CD4-positive, alpha-beta T cell treated with Interleukin-15 for 4 hours (primary cell): Measurements from ENCODE around the gene NGDN.
A peak's percentile ranks its signal among the peaks of the same experiment; 100 is the strongest.
"Not testable (repeated sequence)": the region's sequence is repeated elsewhere in the genome, so short reads cannot be mapped to it uniquely, and the experiment has no call there.

Source experiments
- DNase-seq: peaks from one replicate; pipeline ENCODE4 v3.0.0-alpha.2; 2020; ENCODE audit warnings: low spot score

The NGDN gene

DNA sequence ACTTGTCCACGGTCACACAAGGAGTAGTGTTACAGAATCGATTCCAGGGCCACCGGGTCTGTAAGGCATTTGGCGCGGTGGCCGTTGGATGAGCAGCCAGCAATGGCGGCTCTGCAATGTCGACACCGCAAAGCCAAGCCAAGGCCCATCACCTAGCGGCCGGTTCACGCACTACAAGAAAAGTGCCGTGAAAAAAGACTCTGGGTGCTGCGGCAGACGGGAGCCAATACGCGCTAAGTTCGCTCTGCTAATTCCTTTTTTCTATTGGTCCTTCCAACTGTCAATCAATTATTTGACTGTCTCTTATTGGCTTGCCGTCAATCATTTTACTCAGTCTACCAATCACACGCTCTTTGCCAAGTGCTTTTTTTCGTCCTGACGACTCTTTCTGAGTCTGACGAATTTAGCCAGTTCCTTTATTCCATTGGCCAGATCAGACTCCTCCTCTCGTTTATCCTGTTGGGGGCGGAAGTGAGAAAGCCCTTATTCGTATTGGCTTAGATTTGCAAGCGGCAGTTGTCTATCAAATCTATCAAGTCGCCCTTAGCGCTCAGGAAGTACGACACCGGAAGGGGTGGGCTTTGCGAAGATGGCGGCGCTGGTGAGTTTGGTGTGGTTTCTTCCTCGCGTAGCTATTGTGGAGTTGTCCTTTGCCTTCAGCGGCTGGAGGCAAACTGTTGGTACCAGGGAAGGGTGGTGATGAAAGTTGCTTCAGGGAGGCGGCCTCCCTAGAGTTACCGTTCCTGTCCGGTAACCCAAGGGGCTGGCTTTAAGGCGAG lies at the start of gene NGDN:
Gene NGDN (plus strand): TSS at position 577 of the 779 bp plus-strand sequence. CDS start 13 bp downstream, at position 590.
- DNase-seq: peak; percentile 98

- no peak for DNase-seq
These were observed 47.9 kb upstream of the NGDN start for GRCh38 chr14:23421594-23421993.

DNA sequence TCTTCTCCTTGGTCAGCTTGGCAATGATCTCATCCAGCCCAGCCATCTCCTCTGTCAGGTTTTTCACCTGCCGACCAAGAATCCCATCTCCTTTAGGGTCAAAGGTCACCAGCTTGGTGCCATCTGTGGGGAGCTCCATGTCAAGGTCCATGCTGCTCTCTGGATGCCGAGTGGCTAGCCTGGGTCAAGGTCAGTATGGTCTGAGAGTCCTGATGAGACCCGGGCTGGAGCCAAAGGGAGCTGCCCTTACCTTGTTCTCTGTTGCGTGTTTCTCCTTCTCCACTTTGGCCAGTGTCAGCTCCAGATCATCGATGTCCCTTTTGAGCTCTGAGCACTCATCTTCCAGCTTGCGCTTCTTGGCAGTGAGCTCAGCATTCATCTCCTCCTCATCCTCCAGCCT lies 45.8 kb upstream of the NGDN start:
- no peak for DNase-seq

DNA sequence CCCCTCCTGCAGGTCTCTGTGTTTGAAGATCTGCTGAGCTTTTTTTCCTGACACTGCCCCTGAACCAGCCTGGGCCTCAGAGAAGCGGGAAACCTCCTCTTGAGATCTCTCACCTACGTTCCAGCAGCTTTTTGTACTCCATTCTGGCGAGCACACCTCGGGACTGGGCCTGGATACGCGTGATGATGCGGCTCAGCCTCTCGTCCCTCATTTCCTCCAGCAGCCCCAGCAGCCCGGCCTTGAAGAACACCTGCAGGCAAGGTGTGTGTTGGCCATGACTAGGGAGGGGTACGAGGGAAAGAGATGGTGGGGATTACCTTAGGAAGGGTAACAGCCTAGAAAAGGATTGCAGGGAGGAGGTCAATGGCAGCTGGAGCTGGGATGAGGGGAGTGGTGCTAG lies 44.3 kb upstream of the NGDN start:
- no peak for DNase-seq

GRCh38 chr14:23425798-23426197 lies 43.7 kb upstream of the NGDN start:
- not testable (repeated sequence) for DNase-seq

GRCh38 chr14:23428686-23429495 lies 40.6 kb upstream of the NGDN start:
- DNase-seq: no peak

DNA sequence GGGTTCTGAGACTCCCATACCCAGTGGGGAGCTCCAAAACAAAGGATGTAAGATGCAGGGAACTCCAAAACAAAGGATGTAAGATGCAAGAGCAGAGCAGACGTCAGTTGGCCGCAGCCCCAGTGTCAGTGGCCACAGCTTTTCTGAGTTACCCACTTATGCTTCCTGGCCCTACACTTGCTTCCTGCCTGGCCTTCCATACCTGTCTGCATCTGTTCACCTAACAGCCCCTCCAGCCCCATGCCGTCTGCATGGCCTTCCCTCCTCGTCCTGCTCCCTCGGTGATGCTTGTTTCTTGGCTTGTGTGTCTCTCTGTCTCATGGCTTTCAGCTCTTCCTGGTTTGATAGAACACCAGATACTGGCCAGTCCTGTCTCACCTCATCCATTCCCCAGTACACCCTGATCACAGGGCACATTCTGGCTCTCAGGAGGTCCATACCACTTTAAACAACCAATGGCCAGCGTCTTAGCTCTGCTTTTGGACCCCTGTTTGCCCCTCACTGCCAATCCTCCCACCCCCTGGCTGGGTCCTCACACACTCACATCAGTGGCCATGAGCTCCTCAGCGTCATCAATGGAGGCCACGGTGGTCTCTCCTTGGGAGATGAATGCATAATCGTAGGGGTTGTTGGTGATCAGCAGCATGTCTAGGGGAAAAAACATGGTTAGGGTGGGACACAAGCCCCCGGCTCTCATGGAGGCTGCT lies 39.3 kb upstream of the NGDN start:
- no peak for DNase-seq

GRCh38 chr14:23430723-23431085 lies 38.8 kb upstream of the NGDN start:
- DNase-seq: no peak

DNA sequence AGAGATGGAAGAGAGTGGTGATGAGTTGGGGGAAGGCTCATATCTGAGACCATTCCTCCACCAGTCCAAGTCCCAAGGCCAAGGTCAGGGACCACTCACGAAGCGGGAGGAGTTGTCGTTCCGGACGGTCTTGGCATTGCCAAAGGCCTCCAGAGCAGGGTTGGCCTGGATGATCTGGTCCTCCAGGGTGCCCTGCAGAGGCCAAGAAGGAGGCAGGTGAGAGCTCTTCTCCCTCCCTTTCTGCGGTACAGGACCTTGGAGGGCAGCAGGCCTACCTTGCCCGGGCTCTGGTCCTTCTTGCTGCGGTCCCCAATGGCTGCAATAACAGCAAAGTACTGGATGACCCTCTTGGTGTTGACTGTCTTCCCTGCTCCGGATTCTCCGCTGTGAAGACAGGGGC lies 38.0 kb upstream of the NGDN start:
- no peak for DNase-seq

DNA sequence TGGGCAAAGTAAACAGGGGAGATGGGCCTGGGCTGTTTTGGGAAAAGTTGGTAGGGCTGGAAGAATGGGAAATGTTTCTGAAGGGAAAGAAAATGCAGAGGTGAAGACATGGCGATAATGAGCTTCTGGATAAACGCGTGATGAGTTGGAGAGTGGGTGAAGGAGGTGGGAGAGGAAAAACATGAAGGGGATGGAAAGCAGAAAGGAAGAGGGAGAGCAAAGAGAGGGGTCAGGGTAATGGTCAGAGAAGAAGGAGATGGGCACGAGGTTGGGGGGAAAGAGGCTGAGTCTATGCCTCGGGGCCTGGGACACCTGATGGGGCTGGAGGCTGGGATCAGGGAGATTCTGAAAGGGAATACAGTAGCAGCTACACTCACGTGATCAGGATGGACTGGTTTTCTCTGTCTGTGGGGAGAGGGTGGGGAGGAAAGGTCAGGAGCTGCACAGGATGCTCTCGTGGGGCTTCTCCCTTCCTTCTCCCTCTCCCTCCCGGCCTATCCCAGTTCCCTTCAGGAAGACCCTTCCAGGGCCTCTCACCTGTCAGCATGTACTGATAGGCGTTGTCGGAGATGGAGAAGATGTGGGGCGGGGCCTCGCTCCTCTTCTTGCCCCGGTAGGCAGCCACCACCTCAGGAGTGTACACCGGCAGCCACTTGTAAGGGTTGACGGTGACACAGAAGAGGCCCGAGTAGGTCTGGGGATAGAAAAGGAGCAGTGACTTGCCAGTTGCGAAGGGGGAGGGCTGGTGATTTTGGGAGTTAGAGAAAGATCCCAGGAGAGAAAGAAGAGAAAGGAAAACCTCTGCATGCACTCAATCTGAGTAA lies 37.2 kb upstream of the NGDN start:
- no peak for DNase-seq

GRCh38 chr14:23432946-23433345 lies 36.6 kb upstream of the NGDN start:
- no peak for DNase-seq

DNA sequence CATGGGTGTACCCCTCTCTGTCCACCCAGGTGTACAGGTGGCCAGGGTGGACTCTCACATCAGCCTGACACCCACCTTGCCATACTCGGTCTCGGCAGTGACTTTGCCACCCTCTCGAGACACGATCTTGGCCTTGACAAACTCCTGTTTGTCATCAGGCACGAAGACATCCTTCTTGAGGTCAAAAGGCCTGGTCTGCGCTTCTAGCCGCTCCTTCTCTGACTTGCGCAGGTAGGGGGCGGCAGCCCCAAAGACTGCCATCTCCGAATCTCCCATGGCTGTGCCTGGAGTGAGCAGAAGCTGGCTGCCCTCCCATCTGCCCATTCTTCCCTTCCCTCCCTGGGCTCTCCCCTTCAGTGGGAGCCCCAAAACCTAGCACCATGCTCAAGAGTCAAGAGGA lies 36.0 kb upstream of the NGDN start:
- DNase-seq: no peak

DNA sequence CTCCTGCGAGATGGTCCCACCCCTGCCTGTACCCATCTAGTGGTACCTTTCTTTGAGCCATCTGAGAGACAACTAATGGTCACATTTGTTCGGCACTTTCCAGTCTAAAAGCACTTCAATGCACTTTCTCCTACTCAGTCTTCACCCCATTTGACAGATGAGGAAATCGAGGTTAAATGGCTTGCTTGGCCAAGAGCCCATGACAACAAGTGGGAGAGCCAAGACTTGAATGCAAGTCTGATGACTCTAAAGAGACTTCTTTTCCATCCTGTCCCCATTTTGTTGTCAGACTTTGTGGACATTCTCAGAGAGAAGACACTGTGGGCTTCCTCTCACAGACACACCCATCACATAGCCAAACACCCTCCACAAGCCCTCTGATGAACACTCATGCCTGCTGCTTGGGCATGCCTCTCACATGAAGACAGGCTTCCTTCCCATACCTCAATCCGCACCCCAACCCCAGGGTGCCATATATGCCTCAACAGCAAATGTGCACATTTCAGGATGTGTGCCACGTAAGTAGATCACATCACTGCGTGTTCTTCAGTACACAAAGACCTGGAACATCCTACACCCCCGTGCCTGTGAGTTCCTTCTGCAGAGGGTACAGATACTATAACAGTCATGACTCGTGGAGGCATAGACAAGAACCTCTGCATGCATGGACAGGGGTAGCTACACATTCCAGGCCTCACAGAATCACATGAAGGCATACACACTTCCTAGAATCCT lies 34.8 kb upstream of the NGDN start:
- no peak for DNase-seq

DNA sequence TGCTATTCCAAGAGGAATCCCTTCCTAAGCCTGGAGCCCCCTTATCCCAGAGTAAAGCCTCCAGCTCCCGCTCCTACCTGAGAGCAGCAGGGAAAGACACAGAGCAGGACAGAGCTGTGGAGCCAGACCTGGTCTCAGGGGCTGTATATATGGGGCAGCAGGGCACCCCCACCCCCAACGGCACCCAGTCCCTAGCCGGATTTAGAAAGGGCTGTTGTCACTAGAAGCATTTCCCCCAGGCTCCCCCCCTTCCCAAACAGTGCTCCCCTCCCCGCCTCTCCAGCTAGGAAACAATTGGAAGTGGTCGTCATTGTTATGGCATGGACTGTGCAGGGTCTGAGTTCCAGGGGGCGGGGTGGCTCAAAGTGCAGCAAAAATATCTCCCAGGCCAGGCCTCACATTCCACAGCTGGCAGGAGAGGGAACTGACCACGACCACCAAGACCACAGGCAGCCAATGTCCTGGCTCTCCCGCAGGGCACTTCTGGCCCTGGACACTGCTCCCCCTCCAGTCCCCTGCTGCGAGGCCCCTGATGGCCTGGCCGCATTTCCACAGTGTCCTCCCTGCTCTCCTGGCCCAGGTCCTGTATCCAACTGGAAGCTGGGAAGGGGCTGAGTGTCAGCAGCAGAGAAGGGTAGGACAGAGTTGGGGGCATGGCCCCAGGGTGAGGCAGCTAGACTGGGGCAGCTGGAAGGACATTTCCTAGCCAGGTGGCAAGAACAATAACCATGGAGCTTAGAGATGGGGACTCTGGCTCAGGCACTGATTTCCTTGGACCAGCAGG lies 33.8 kb upstream of the NGDN start, which contains the start of gene MYH7:
Gene MYH7 (minus strand): TSS at position 118 of the 784 bp plus-strand sequence. CDS start 1,928 bp downstream, outside the sequence.
- no peak for DNase-seq

DNA sequence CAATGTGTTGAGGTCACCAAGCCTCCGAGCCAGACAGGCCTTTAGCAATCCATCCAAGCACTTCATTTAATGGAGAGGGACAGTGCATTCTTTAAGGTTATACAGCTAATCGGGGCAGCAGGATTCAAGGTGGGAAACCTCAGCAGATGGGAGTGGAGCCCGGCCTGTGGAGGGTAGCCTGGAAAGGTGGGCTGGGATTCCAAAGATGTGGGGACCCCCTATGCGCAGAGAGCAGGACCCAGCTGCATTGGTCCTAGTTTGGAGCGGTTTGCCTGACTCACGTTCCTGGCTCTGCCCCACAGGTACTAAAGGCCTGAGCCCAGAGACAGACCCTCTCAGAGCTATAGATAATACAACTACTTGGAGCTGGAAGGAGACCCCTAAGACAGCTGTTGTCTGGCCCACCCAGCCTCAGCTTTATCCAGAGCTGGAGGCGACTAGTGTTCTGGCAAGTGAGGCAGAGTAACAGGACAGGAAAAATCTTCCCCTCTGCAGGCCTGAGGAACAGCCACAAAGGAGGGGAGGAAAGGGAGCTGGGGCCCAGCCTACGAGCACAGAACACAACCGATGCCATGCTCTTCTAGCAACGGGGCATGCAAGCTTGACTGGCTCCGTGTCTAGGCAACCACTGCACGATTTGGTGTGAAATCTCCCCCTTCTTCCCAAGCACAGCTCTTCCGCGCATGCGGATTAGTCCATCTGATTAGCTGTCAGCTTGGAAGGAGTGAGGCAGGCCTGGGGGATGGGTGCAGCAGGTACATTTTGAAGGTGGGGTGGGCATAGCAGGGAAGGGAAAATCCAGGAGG lies 33.0 kb upstream of the NGDN start:
- no peak for DNase-seq

- no peak for DNase-seq
These were observed 32.1 kb upstream of the NGDN start for GRCh38 chr14:23437133-23438100.

DNA sequence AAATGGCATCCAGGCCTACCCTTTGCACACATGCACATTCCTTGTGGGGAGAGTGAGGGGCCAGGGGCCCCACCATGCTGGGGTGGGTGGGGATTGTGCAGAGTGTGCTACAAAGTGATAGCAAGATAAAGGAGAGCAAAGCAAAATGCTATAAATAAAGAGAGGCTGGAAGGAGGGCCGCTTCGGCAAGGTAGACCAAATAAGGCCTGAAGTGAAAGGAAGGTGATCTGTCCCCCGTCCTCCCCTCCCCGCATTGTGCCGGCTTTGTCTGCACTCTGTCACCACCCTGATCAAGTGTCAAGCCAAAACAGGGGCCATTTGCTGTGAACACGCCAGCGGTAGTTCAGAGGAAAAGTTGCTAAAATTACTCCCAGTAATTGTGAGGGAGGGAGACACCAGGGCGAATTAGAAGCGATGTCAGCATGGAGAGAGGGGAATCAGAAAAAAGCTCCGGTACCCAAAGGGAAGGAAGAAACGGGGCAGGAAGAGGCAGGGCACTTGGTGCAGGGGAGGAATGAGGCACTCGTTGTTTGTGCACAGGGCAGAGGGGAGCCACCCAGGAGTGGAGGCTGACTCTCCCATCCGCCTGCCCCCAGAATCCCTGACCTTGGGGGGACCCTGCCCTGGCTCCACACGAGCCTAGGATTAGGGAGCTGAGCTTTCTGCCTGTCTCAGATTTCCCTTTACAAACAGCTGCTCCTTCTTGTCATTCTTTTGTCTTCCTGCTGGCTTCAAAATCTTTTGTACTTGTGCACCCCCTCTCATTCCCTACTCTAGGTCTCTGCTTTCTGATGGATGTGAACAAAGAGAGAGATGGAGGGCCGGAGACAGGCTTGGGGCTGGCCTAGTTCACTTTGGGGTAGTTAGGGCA lies 31.2 kb upstream of the NGDN start:
- no peak for DNase-seq
